Measurements from ENCODE around the gene ADARB1.
"Not testable (repeated sequence)": the region's sequence is repeated elsewhere in the genome, so short reads cannot be mapped to it uniquely, and the experiment has no call there.

The ADARB1 gene, protein sequence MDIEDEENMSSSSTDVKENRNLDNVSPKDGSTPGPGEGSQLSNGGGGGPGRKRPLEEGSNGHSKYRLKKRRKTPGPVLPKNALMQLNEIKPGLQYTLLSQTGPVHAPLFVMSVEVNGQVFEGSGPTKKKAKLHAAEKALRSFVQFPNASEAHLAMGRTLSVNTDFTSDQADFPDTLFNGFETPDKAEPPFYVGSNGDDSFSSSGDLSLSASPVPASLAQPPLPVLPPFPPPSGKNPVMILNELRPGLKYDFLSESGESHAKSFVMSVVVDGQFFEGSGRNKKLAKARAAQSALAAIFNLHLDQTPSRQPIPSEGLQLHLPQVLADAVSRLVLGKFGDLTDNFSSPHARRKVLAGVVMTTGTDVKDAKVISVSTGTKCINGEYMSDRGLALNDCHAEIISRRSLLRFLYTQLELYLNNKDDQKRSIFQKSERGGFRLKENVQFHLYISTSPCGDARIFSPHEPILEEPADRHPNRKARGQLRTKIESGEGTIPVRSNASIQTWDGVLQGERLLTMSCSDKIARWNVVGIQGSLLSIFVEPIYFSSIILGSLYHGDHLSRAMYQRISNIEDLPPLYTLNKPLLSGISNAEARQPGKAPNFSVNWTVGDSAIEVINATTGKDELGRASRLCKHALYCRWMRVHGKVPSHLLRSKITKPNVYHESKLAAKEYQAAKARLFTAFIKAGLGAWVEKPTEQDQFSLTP

DNA sequence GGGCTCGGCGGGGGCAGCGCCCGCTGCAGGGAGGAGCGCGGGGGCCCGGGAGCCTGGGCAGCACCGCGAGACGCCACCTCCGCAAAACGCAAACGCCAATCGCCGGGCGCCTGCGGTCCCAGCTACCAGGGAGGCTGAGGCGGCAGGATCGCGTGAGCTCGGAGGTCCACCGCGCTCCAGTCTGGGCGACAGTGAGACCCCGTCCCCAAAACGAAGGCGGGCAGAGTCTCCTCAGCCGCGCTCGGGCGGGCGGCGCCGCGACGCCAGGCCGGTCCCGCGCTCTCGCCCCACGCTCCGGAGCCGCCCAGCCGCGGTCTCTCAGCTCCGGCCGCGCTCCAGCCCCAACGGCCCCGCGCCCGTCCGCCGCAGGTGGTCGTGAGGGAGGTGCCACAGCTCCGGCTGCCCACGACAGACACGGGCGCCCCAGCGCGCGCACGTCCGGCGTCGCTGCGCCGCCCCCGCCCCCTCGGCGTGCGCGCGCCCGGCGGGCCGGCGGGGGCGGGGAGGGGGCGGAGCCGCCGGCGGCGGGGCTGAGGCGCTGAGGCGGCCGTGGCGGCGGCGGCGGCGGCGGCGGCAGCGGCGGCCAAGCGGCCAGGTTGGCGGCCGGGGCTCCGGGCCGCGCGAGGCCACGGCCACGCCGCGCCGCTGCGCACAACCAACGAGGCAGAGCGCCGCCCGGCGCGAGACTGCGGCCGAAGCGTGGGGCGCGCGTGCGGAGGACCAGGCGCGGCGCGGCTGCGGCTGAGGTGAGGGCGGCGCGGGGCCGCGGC lies at the start of gene ADARB1:
Gene ADARB1 (plus strand): TSS at position 533 of the 770 bp plus-strand sequence. CDS start 97,077 bp downstream, outside the sequence.
- peak; percentile 60 for DNase-seq (ENCODE audit: low read depth)

DNA sequence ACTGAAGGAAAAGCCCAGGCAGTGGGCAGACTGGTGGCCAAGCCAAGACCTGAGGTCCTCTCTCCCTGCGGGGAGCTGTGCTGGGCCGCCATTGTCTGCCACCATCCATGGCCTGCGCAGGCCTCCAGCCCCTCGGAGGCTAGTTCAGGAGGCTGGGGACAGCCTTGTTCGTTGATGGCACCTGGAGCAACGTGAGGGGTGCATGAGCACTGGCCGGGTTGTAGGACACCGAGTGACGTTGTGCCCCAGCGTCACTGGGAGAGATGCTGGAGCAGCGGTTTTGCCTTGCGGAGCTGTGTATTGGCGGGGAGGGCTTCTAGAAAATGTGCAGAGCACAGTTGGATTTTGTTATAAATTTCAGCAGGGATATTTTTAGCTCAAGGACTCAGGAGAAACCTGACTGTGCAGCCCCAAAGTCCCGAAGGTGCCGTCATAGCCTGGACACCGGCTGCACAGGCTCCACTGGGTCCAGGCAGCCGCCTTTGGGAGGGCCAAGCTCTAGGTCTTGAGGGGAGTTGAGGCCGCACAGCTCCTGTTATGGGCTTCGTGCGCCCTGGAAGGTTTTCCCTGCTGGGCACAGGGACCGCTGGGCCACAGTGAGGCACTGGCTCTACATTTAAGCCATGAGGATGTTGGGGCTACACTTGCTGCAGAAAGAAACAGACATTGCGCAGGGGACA lies 48.2 kb upstream of the ADARB1 start:
- DNase-seq (ENCODE audit: low read depth): no peak

DNA sequence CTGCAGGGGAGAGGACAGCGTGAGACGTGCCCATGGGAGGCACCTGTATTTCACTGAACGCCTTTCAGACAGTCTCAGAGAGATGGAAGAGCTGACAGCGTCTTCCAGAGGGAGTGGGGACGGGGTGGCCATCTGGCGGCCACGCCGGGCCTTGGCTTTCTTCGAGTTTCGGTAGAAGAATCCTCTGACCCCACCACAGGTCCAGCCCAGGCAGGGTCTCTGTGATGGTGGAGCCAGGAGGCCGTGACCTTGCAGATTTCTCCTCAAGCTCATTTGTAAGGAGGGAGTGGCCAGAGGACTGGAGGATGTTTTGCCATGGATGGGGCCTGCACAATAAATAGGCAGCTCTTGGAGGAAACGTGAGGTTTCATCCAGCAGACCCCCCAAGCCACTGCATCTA lies 47.6 kb upstream of the ADARB1 start:
- DNase-seq (ENCODE audit: low read depth): no peak

DNA sequence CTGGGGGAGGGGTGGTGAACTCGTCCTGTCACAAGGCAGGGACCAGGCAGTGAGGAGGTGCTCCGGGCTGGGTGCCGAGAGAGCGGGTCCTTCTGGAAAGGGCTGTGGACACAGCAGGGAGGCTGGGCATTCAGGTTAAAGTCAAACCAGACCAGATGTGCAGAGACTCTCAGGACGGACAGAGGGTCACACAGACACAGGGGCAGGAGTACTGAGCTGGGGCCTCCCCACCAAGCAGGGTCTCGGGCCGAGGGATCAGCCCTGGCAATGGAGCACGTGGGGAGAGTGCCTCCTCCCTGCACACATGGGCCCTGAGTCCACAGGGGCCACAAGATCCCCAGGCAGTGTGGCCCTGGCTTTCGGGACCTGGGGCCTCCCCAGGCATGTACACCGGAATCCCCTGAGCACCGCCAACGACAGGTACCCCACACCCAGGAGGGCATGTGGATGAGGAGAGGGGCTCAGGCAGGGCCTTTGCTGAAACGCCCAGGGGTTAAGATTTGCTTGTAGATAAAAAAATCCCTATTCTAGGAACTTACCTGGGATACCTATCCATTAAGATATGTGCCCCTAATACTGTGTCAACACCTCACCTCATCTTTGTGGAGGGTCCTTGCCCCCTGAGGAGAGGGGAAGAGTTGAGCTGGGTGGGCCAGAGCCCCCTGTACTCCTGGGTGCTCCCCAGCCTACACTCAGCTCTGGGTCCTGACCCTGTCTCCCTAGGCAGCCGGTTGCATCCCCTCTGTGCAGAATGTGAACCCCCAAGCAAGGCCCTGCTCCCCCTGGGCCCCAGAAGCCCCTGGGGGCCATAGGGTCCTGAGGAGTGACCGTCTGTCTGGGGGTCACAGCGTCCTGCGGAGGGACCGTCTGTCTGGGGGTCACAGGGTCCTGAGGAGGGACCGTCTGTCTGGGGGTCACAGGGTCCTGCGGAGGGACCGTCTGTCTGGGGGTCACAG lies 46.9 kb upstream of the ADARB1 start:
- DNase-seq (ENCODE audit: low read depth): no peak

DNA sequence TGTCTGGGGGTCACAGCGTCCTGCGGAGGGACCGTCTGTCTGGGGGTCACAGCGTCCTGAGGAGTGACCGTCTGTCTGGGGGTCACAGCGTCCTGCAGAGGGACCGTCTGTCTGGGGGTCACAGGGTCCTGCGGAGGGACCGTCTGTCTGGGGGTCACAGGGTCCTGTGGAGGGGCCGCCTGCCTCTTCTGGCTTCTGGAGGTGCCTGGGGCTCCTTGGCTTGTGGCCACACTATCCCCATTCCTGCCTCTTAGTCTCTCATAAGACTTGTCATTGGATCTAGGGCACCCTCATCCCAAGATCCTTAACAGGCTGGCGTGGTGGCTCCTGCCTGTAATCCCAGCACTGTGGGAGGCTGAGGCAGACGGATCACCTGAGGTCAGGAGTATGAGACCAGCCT lies 45.7 kb upstream of the ADARB1 start:
- not testable (repeated sequence) for DNase-seq (ENCODE audit: low read depth)

DNA sequence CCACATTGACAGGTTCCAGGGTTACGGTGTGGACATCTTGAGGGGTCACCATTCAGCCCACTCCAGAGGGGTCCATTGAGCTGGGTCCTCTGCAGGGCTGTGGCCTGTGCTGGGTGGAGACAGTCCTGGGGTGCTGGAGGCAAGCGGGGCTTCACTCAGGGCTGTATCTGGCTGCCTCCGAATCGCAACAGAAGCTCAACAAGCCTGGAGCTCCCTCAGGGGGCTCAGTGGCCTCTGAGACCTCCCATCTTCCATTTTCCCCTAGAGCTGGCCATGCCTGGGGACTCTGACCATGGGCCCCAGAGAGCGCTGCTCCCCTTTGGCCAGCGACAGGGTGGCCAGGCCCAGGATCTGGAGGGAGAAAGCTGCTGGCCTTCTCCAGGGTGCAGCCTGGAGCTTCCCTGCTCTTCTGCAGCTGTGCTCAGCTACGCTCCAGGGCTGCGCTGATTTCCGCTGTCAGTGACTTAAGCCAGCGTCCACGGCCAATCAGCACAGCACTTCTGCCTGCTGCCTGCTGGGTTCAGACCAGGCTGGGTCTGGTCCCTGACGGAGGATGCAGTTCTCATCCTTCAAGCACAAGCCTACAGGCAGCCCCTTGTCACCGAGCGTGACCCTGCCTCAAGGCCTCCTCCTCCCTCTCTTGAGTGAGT lies 45.0 kb upstream of the ADARB1 start:
- no peak for DNase-seq (ENCODE audit: low read depth)

DNA sequence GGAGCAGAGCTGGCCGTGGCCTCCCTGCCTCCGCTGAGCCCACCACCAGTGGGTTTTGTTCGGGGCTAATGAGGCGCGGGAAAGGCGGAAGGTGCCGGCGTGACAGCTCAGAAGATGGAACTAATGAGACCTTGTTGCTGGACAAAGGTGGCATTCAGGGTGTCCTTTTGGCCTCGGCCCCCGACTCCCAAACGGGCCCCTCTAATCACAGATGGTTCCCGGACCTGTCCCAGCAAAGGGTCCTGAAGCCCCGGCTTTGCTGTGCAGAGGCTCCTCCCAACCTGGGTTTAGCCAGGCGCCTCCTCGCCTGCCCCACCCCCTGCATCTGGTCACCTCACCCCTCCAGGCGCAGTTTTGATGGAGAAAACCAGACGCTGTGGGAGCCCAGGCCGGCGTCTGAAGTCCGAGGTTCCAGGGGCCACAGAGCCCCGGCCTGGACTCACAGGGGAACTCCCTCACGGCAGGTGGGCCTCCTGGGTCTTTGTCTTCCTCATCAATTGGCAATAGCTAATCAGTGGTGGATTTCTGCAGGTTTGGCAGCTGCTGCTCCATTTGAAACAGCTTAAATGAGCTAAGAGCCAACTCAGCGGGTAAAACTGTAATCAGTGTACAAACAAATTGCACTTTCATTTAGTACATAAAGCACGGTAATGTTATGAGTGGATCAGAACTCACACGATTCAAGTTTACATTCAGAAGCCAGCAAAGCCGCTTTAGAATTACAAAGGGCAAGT lies 44.3 kb upstream of the ADARB1 start:
- no peak for DNase-seq (ENCODE audit: low read depth)

DNA sequence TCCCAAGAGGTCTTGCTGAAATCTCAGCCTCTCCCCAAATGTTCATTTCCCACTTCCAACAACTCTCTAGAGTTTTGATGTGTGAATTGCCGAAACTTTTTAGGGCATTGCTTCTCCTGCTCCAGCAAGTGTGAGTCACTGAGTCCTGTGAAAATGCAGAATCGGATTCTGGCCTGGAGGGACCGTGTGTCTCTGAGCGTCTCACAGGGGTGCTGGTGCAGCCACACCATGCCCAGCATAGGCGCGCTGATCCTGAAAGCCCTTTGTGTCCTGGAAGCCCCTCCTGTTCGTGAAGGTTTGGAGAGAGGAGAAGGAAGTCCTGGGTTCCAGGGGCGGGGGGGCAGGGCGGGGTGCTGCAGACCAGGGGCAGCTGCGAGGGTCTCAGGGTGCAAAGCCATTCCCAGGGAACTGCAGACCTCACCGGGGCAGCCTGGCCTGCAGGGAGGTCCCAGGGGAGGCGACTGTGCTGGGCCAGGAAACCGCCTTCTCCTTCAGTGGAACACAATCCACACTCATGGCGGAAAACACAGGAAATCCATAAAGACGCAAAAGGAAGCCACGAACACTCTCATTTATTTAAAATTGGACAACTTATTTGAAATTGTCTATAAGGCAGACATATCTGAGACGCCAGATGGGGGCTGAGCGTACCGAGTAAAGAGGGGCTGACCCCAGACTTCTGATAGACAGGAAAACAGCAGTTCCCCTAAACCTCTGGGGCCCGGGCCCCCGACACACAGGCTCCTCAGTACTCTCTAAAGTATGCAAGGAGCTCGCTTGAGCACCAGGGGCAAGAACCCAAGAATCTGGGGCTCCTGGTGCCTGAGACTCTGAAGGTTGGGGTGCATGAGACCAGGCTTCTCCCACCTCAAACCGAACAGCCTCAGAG lies 43.5 kb upstream of the ADARB1 start:
- DNase-seq (ENCODE audit: low read depth): no peak

DNA sequence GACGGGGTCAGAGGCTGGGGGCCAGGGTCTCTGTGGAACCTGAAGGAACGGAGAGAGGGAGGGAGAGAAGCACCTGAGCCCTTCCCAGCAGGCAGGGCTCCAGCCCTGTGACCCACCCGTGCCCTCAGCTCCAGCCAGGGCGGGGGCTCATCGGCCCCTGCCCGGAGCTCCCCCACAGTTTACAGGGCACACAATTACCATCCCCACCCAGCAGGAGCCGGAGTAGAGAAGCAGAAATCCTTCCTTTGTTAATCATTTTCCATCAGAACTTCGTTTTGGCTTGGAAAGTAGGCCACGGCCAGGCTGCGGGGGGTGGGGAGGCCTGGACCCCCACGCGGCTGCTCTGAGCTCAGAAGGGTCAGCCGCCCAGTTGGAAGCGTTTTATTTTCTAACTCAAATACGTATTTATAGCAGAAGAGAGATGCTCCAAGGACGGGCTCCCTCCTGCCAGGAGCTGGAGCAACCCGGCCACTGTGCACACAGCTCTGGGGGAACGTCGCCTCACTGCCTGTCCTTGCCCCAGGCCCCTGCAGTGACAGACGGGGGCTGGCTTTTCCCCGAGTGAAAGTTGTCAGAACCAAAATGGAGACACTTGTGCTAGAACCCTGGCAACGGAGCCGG lies 42.7 kb upstream of the ADARB1 start:
- DNase-seq (ENCODE audit: low read depth): no peak

DNA sequence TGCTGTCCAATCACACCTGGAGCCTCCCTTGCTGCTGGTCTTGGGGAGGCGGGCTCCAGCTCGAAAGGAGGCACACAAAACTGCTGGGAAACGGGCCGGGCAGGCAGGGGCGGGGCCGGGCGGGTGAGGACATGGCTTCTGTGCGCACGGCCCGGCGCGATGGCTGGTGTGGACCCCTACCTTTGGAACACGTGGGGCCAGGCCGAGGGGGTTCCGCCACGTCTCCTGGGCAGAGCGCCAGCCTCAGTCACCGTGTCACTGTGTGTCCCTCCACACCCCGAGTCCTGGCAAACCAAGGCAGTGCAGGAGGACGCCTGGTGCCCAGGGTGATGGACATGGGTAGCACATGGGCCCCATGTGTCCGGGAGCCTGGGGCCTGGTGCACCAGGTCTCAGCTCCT lies 42.0 kb upstream of the ADARB1 start:
- no peak for DNase-seq (ENCODE audit: low read depth)

DNA sequence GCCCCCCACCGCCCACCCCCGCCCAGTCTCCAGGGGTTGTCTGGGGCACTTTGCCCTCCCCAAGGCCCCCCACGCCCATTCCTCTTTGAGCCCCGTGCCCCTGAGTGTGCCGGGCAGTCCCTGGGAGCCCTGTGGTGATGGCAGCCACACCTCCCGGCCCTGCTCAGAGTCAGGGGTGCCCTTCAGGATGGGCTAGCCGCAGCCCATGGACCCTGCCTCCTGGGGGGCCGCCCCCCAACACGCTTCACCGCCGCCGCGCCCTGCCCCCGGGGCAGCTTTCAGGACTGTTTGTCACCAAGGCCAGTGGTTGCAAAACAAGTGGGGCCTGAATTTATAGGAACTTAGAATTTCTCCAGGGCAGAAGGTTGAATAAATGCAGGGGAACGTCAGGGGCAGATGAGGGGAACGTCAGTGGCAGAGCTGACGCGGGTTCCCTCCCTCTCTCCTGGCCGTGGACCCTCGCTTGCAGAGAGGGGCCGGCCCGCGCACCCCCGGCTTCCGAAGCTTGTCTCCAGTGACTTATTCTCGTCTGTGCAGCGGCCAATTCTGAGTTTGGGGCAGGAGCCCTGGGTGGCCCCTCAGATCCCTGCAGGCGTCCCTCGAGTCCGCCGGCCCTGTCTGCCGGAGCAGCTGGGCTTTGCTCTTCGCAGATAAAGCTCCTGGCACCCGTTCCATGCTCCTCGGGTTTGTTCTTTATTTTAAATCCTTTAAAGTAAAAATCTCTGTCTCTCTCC lies 41.2 kb upstream of the ADARB1 start:
- DNase-seq (ENCODE audit: low read depth): no peak

DNA sequence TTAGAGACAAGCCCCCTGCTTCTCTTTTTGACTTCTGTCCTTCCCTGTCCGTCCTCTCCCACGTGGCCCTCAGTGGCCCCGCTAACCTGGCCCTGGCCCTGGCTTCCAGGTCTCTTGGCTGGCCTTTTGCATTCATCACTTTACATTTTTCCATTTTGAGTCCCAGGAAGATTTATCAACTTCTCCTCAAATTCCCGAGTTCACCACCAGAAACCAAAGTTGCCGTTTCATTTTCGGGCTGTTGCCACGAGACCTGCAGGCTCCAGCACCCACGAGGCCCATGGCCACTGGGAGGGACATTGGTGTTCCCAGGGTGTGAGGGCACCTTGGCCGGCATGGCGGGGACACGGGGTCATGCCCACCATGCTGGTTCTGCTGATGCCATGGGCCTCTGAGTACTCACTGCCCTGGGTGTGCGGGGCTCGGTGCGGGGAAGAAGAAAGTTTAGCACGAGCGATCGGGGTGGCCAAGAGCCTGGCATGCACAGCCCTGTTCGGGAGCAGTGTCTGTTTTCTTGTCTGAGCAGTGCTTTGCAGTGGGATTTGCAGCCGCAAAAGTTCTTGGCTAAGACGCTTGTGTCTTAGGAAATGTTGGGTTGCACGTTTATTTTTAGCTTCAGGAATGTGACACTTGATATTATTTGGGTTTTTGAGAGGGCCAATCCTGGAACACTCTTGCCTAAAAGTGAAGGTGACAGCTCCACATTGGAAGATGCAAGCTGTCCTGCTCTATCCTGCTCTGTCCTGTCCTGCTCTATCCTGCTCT lies 40.4 kb upstream of the ADARB1 start:
- no peak for DNase-seq (ENCODE audit: low read depth)

DNA sequence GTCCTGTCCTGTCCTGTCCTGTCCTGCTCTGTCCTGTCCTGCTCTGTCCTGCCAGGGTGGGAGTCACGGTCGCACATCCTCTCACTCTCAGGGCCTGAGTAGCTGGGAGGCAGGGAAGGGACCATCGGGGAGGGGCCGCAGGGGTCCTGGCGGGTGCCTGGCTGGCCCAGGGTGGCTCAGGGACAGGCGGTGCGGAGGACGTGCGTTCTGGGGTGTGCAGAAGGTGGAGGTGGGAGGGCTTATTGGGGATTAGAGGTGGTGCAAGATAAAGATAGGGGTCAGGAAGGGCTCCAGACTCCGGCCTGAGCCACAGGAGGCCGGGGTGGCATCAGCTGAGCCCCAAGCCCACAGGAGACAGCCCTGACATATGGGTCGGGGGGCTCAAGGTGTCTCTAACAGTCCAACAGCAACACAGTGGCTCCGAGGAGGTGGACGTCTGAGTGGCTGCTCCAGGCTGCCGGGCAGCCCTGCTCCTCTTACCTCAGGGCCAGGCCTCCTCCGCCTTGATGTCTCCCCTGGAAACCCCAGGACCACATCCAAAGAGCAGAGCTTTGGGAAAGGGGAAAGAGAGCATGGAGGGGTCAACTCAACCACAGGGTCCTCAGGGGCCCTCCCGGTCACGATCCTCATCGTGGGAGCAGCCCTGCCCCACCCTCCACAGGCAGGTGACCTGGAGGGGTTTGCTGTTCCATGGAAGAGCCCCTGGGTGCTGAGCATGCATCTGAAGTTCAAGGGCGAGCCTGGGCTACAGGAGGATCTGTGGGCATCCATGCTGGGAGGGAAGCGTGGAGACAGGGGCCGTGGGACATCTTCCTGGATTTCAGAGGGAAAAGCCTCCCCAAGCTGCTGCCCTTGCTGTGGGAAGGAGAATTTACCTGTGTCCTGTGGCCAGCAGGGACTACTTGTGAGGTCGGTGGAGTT lies 39.6 kb upstream of the ADARB1 start:
- no peak for DNase-seq (ENCODE audit: low read depth)

DNA sequence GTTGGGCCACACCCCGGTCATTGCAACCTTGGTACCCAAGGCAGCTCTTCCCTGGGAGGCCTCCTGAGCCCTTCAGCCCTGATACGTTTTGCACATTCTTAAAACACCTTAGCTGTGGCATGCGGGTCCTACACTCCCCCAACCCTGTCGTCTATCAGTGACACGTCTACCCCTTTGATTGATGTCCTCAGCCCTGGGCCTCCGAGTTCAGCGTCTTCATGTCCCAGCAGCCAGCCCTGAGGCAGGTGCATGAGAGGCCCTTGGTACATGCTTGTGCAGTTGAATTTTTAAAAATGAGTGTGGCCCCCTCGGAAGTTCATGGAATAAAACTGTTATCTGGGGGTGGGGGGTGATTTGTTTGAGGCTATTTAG lies 38.9 kb upstream of the ADARB1 start:
- no peak for DNase-seq (ENCODE audit: low read depth)

DNA sequence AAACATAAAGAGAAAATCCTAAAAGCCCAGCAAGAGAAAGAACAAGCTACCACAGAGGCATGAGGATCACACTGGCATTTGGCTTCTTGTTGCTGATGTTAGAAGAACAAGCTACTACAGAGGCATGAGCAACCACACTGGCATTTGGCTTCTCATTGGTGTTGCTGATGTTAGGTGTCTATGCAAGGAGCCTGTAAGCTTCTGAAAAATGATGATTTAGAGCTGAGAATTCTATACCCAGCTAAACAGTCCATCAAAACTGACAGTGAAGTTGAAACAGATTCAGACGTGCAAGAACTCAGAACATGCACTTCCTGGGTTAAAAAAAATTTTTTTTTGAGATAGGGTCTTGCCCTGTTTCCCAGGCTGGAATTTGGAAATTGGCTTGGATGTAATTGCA lies 37.8 kb upstream of the ADARB1 start:
- no peak for DNase-seq (ENCODE audit: low read depth)

DNA sequence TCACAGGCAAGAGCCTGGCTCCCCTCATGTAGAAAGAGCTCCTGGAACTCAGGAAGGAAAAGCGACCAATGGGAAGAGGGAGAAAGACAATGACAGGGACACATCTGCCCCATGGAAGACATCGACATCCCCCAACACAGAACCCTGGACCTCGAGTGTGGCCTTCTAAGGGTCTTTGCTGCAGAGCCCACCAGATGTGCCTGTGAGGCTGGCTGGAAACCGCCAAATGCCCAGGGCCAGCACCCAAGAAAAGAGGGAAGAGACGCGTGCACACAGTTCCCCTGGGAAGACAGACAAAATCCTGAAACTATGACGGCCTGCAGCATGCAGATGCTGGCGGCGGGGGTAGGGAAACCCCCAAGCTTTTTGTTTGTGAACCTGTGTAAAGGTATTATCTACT lies 36.4 kb upstream of the ADARB1 start:
- DNase-seq (ENCODE audit: low read depth): no peak
